Measurements from ENCODE around the gene B4GALT4. TPM values are rescaled to one million over a fixed set of nuclear protein-coding genes. Genes with fewer than 3 reads are reported as not detected.
"Not testable (repeated sequence)": the region's sequence is repeated elsewhere in the genome, so short reads cannot be mapped to it uniquely, and the experiment has no call there.

Gene B4GALT4
- total RNA-seq, 2 experiments from 2014 or later: 15.9 to 19.2 TPM

DNA sequence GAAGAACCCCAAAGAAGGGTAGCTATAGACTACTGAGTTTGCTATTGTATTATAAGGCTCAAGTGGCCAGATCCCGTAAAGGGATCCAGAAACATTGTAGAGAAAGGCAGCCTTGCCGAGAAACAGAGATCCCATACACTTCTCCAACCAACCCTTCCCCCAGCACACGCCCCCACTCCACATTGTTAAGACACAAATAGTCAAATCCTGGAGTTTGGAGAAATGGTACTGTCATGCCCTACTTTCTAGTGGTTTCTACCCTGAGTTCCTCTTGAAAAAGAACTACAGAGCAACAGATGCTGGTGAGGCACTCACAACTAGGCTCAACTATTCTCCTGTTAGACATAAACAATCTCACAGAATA is 33.2 kb downstream of the B4GALT4 start:
- ChIA-PET POLR2A (no interaction called here), CTCF (no interaction called here)

DNA sequence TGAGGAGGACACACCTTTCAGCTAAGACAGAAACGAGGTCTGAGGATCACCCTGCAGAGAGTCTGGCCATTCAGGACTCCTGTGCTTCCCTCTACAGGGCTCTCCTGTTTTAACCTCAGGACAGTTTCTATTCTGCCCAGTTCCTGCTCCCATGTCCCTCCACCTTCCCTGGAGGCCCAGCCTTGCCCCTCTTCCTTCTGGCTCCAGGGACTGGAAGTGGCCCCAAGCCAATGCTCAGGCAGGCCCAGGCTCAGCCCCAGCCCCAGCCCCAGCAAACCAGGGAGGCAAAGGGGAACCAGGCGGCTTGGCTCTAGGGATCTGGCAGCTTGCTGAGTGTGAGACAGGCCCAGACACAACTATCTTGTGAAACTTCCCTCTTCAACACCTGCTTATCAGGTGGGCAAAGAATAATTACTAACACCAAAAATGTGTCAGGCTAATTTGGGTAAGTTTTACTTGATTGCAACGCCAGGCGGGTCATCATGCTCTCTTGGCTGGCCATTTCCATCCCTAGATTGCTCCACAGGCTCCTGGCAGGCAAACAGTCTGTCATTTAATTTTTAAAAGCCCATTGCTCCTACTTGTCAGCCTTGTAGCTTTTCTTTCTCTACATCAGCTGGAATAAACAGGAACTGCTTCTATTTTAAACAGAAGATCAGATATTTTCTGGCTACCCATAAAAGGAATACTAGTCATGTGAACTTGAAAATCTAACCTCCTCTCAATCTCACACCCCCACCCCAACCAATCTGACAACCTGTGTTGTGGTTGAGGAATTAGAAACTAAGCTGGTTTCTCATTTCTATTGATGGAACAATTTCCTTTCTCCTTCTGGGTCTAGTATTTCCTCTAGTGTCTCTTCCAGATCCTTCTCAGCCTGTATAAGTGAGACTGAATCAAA is 33.8 kb downstream of the B4GALT4 start:
- CTCF ChIA-PET: no interaction called here
- POLR2A ChIA-PET: no interaction called here

DNA sequence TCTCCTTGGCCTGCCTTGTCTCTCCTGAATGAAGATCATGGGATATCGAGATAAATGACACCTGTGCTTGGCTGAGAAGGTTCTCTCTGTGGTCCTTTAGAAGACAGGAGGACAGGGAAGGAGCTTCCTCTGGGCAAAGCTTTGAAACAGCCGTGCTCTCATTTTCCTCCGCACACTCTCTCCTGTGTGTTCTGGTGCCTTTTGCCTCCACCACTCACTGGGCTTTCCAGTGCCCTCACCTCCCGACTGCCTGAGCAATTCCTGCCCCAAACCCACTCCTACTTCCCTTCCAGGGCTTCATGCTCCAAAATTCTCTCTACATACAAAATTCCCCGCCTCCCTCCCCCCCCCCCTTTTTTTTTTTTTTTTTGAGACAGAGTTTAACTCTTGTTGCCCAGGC is 35.0 kb downstream of the B4GALT4 start:
- CTCF ChIA-PET: no interaction called here
- POLR2A ChIA-PET: no interaction called here

DNA sequence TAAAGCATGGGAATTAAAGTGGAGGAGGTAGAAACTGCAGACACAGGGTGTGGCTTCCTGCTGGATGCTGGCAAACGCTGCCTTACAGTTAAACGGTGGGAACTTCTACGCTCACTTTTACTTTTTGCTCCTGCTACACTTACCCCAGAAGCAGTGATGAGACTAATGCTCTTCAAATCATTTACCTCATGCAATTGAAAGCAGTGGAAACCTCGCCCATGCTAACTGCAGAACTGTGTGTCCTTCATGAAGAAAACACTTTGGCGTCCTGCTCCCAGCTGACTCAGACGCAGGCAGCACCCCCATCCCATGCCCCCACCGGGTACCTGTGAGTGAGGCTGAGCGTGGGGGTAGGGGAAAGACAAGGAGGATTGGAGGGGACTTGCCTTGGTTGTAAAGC is 35.5 kb downstream of the B4GALT4 start:
- POLR2A ChIA-PET: no interaction called here
- CTCF ChIA-PET: no interaction called here

DNA sequence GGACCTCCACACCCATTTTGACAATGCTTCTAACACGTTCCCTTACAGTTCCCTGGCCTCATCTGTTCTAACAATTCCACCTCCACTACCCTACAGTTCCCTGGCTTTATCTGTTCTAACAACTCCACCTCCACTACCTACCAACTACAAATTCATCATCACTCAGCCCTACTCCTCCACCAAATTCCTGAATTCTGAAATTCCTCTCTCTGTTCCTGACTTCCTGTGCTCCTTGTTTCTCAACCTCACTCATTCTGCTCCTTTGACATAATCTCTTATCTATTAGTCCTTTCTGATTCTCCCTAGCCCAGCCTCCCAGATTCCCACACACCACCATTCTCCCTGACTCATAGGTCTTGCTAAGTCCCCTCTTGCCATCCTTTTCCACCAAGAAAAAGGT is 44.8 kb downstream of the B4GALT4 start:
- CTCF ChIA-PET: interaction anchor here (1.1 kb wide), 1 partner anchor 144 kb away, joined by 3 read pairs; no protein-coding TSS in a partner anchor
- POLR2A ChIA-PET: no interaction called here

DNA sequence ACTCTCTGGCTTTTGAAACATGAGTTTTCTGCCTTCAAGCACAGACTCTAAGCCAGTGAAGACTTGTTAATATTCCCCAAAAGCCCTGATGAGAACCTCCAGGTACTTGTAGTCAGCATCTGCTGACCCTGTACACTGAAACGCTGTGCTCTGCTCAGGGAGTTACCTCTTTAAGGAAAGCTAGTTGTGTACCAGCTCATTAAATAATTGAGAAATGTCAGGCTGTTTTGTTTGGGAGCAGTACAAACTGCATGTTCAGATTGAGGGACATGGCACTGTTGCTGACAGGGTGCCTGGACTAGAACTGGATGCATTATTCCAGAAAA is 45.6 kb downstream of the B4GALT4 start:
- CTCF ChIA-PET: interaction anchor here (1.1 kb wide), 1 partner anchor 144 kb away, joined by 3 read pairs; no protein-coding TSS in a partner anchor
- POLR2A ChIA-PET: no interaction called here

GRCh38 chr3:119194237-119195150 is 46.2 kb downstream of the B4GALT4 start:
- CTCF ChIA-PET: interaction anchor here (0.6 to 1.1 kb wide), 2 partner anchors 145 to 549 kb away, joined by 3 to 4 read pairs; no protein-coding TSS in a partner anchor
- POLR2A ChIA-PET: no interaction called here

GRCh38 chr3:119191800-119192199 is 48.9 kb downstream of the B4GALT4 start:
- CTCF ChIA-PET: no interaction called here
- POLR2A ChIA-PET: no interaction called here

DNA sequence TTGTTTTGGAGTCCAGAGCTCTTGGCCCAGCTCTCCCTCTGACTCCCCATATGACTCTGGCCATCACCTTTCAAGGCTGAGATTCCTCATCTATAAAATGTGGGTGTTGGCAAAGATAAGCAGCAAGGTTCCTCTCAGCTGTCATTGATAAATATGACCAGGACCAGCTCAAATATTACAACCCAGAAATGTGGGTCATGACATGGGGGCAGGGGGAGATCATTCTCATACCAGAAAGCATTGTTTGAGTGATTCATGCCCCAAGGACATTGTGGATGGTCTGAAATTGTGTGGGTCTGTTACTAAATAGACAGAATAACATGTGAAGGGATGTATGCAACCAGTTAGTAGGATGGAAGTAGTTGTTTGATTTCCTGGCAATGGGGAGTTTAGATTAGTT is 53.4 kb downstream of the B4GALT4 start:
- POLR2A ChIA-PET: no interaction called here
- CTCF ChIA-PET: no interaction called here

DNA sequence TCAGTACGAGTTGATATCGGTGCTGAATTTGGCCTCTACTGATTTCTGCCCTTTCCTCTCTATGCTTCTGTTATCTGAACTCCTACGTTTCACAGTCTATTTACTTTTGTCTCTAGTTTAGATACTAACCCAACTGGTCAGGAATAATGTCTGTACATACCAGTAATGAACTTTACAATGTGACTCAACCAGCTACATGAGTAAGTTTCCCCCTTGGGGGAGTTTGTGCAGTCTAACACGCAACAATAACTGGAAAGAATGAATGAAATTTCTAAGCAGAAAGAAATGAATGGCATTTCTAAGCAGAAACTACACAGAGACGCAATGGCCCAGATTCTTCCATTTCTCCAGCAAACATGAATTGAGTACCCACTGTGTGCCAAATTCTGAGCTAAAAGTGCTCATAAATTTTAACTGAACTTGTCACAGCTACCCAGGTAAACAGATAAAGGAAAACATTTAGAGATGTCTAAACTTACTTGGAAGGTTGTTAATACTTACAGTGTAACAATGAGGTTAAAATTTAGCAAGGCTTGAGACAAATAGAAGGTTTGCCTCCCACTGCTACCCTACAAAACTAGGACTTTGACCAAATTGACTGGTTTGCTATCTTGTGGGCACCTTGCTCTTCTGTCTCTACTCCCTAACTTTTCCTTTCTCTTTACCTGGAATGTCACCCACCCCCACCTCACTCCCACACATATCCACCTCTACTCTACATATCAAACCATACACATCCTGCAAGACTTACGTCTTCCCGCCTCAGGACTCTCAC is 55.7 kb downstream of the B4GALT4 start:
- ChIA-PET POLR2A (no interaction called here), CTCF (no interaction called here)

- ChIA-PET POLR2A (no interaction called here), CTCF (no interaction called here)
Observed at GRCh38 chr3:119184111-119184510, 56.6 kb downstream of the B4GALT4 start.

DNA sequence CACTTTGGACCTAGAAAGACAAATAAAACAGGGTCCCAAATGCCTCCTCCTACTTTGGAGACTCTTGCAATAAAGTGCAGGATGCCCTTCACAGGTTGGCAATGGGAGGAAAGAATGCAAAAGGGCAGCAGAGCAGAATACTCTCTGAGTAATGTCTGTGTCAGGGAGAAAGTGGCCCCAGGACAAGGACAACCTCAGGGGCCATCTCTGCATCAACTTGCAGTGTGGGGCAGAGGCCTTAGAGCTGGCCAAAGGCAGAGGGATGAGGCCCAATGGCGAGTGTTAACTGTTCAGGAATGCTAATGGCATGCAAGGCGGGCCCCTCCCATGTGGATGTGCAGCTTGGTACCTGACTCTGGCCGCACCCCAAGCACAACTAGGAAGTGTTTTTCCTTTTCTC is 58.9 kb downstream of the B4GALT4 start:
- ChIA-PET CTCF (interaction anchor here (1.1 kb wide), 1 partner anchor 16 kb away, joined by 3 read pairs; no protein-coding TSS in a partner anchor), POLR2A (no interaction called here)

DNA sequence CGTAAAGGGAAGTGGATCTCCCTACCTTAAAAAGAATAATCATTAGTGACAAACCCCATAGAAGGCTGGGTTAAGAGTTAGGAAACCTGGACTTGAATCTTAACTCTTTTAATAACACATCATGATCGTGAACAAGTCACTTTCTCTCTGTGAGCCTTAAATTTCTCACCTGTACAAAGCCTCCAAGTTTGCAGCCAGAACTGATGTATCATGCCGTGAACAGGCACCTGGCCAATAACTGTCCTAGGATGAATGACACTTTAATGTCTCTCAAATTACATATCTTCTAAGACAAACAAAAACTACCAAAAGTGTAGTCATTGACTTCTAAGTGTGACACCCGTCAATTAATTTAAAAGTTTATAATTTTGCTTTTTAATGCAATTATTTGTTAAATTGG is 63.4 kb downstream of the B4GALT4 start:
- POLR2A ChIA-PET: no interaction called here
- CTCF ChIA-PET: no interaction called here

- ChIA-PET CTCF (no interaction called here), POLR2A (no interaction called here)
Observed at GRCh38 chr3:119176778-119177177, 63.9 kb downstream of the B4GALT4 start.

DNA sequence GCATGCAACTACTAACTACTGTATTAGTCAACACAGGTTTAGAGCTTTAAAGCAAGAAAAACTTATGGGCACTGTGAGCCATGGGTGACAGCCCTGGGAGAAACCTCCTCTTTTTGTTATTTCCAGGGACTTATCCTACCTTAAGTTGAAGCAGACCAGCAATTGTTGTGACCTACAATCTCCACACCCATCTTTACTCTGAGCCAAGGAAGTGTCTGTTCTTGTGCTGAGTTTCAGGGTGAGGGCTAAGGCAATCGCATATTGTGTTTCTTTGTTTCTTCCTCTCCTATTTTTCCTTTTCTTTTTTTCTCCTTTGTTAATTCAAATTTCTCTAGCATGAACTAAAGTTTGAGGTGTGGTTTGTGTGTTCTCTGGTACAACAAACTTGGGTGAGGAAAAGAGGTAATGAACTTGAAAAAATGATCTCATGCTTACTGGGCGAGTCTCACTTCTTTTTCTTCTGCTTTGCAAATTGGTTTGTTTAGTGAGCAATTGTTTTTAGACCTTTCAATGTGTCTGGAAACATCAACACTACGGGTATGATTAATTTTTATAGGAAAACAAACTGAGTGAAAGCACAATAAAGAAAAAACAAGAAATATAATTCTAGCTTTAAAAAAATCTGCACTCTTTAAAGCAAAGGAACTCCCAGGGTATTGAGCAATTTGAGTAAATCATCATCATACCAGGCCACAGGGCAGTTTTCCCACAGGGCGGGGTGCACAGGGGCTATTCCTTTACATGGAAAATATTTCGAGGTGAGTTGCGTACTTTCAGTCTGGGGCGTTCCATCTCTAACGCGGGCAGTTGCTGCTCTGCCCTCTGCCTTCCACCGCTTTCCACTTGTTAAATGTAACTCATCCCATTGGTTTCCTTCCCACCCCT is 64.6 kb downstream of the B4GALT4 start:
- POLR2A ChIA-PET: no interaction called here
- CTCF ChIA-PET: no interaction called here

GRCh38 chr3:119173325-119173724 is 67.4 kb downstream of the B4GALT4 start, which contains the start of gene UPK1B:
TSS of gene UPK1B (plus strand) at chr3:119173598. CDS start at chr3:119186742, 13,144 bp downstream.
- POLR2A ChIA-PET: no interaction called here
- CTCF ChIA-PET: no interaction called here

- ChIA-PET CTCF (interaction anchor here (1.1 kb wide), 1 partner anchor 286 kb away, joined by 3 read pairs; no protein-coding TSS in a partner anchor), POLR2A (no interaction called here)
Observed at GRCh38 chr3:119170821-119171220, 69.9 kb downstream of the B4GALT4 start.

- CTCF ChIA-PET, POLR2A ChIA-PET: not testable (repeated sequence)
Observed at GRCh38 chr3:119164745-119165144, 75.9 kb downstream of the B4GALT4 start.
